OCI-LY3 (cell line): Measurements from ENCODE around the gene TP53BP1.

Experiments used
- H2AFZ ChIP-seq: fragments of 200-600, 300-600 bp; shearing (Covaris generic); 2 replicates; pipeline ENCODE4 v1.6.0; 2014; ENCODE audit warnings: antibody characterized with exemption, low read depth, low read length
- H3K27ac ChIP-seq: fragments of 200-600, 300-600 bp; sonication (generic); 2 replicates; pipeline ENCODE4 v1.5.1; 2014; ENCODE audit warnings: mild to moderate bottlenecking, low read length, moderate library complexity, mixed read lengths
- H3K27me3 ChIP-seq: fragments of 200-600, 300-600 bp; sonication (generic); 2 replicates; pipeline ENCODE4 v1.6.1; 2014; ENCODE audit warnings: low read depth, low read length, mixed read lengths
- H3K36me3 ChIP-seq: fragments of 200-600, 300-600 bp; sonication (generic); replicated peaks from 2 replicates; pipeline ENCODE3; 2014; ENCODE audit warnings: low read depth, low read length, mixed read lengths
- H3K4me1 ChIP-seq: fragments of 300-600, 200-600 bp; sonication (generic); 2 replicates; pipeline ENCODE4 v1.6.1; 2014; ENCODE audit warnings: low read length, mixed read lengths
- H3K4me2 ChIP-seq: fragments of 200-600, 300-600 bp; sonication (generic); 2 replicates; pipeline ENCODE4 v1.6.1; 2014; ENCODE audit warnings: low read length, mixed read lengths
- H3K4me3 ChIP-seq: fragments of 300-600, 200-600 bp; sonication (generic); 2 replicates; pipeline ENCODE4 v1.5.1; 2014; ENCODE audit warnings: antibody characterized with exemption, mild to moderate bottlenecking, low read length, moderate library complexity
- H3K79me2 ChIP-seq: fragments of 300-600, 200-600 bp; shearing (Covaris generic); 2 replicates; pipeline ENCODE4 v1.6.1; 2014; ENCODE audit warnings: mild to moderate bottlenecking, low read length, mixed read lengths
- H3K9ac ChIP-seq: fragments of 300-600, 200-600 bp; shearing (Covaris generic); 2 replicates; pipeline ENCODE4 v1.6.0; 2014; ENCODE audit warnings: mild to moderate bottlenecking, low read length, moderate library complexity
- H3K9me3 ChIP-seq: fragments of 200-600, 300-600 bp; shearing (Covaris generic); 2 replicates; pipeline ENCODE4 v1.6.1; 2014; ENCODE audit warnings: low read length, mixed read lengths; ENCODE audit not compliant: insufficient read depth
- H4K20me1 ChIP-seq: fragments of 200-600, 300-600 bp; sonication (generic); 2 replicates; pipeline ENCODE4 v1.6.1; 2016; ENCODE audit warnings: low read length, mixed read lengths; ENCODE audit not compliant: insufficient read depth
- EZH2phosphoT487 ChIP-seq: fragments of 200-600 bp; shearing (Covaris generic); IDR thresholded peaks from 2 replicates; pipeline ENCODE4 v1.6.1; 2018; ENCODE audit warnings: antibody characterized with exemption, mixed run types, low read depth
- TF ChIP-seq, protein P1 (sequence below): fragments of 200-600, 300-600 bp; sonication (generic); IDR thresholded peaks from 2 replicates; pipeline ENCODE4 v1.5.1; 2014; ENCODE audit warnings: antibody characterized with exemption, low read length, low read depth

The TP53BP1 gene

DNA sequence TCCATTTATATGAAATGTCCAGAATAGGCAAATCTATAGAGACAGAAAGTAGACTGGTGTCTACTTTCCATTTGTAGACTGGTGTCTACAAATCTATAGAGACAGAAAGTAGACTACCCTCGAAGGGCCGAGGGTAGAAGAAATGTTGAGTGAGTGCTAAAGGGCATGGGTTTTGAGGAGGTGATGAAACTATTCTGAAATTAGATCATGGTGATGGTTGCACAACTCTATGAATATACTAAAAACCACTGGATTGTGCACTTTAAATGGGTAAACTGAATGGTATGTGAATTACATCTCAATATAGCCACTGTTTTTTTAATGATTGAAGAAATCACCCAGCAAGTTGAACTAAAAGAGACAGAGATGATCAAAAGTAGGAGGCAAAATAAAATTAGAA, 27.9 kb downstream of the TP53BP1 start:
- Histone ChIP-seq H3K9ac (no peak overlapping the region), H3K27ac (no peak overlapping the region), H3K9me3 (no peaks in the 10 kb centered on the region), H3K4me2 (no peak overlapping the region), H2AFZ (no peak overlapping the region), H3K27me3 (no peaks in the 10 kb centered on the region), H3K79me2 (no peaks in the 10 kb centered on the region), H3K4me1 (no peaks in the 10 kb centered on the region), H3K4me3 (no peak overlapping the region), H4K20me1 (no peaks in the 10 kb centered on the region), H3K36me3 (peaks cover 33% of the 10 kb centered on the region)
- no peak for TF ChIP-seq EZH2phosphoT487
- TF ChIP-seq, protein P1, sequence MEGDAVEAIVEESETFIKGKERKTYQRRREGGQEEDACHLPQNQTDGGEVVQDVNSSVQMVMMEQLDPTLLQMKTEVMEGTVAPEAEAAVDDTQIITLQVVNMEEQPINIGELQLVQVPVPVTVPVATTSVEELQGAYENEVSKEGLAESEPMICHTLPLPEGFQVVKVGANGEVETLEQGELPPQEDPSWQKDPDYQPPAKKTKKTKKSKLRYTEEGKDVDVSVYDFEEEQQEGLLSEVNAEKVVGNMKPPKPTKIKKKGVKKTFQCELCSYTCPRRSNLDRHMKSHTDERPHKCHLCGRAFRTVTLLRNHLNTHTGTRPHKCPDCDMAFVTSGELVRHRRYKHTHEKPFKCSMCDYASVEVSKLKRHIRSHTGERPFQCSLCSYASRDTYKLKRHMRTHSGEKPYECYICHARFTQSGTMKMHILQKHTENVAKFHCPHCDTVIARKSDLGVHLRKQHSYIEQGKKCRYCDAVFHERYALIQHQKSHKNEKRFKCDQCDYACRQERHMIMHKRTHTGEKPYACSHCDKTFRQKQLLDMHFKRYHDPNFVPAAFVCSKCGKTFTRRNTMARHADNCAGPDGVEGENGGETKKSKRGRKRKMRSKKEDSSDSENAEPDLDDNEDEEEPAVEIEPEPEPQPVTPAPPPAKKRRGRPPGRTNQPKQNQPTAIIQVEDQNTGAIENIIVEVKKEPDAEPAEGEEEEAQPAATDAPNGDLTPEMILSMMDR, result no peak

DNA sequence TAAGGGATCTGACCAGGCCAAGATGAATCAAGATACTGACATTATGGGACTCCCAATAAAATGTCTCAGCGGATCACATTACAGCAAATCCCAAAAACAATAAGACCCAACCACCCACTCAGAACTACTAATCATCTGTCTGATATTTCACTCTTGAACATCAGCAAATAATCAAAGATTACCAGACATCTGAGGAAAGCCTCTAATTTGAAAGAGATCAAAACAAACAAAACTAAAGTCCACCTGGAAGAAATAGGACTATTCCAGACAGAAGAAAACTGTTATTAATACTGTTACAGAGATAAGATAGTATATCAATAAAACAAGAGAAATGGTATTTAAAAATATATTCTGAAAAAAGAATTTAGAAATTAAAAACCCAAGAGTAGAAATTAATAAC, 29.0 kb downstream of the TP53BP1 start:
- H2AFZ ChIP-seq, result no peak overlapping the region
- no peak overlapping the region for H3K9ac ChIP-seq
- peaks cover 26% of the 10 kb centered on the region for H3K36me3 ChIP-seq
- H3K9me3 ChIP-seq, result no peaks in the 10 kb centered on the region
- TF ChIP-seq EZH2phosphoT487, result no peak
- TF ChIP-seq, protein P1, result no peak
- no peaks in the 10 kb centered on the region for H3K27me3 ChIP-seq
- H3K79me2 ChIP-seq, result no peaks in the 10 kb centered on the region
- H4K20me1 ChIP-seq, result no peaks in the 10 kb centered on the region
- H3K4me3 ChIP-seq, result no peak overlapping the region
- no peaks in the 10 kb centered on the region for H3K4me1 ChIP-seq
- no peak overlapping the region for H3K4me2 ChIP-seq
- H3K27ac ChIP-seq, result no peak overlapping the region

DNA sequence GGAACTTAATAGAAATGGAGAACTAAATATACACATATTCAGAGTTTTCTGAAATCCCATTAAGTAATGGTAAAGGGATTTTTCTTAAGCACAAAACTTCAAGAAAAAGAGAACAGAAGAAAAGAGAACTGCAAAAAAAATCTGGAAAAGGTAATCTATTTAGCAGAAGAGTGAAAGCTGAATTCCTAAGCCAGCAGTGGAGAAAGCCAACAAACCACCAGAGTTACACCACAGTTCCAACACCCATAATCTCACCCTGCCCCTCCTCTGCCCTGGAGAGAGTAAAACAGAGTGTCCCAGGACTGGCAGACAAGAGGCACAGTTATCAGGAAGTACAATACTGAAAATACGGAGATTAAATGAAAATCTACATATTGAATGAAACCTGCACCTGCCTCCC, 29.4 kb downstream of the TP53BP1 start:
- no peak overlapping the region for H3K9ac ChIP-seq
- H3K4me2 ChIP-seq, result no peak overlapping the region
- no peaks in the 10 kb centered on the region for H3K27me3 ChIP-seq
- no peak overlapping the region for H3K4me3 ChIP-seq
- no peak overlapping the region for H3K27ac ChIP-seq
- H3K36me3 ChIP-seq, result peaks cover 23% of the 10 kb centered on the region
- no peaks in the 10 kb centered on the region for H3K79me2 ChIP-seq
- TF ChIP-seq, protein P1, result no peak
- TF ChIP-seq EZH2phosphoT487, result no peak
- no peaks in the 10 kb centered on the region for H4K20me1 ChIP-seq
- H2AFZ ChIP-seq, result no peak overlapping the region
- no peaks in the 10 kb centered on the region for H3K9me3 ChIP-seq
- H3K4me1 ChIP-seq, result no peaks in the 10 kb centered on the region

DNA sequence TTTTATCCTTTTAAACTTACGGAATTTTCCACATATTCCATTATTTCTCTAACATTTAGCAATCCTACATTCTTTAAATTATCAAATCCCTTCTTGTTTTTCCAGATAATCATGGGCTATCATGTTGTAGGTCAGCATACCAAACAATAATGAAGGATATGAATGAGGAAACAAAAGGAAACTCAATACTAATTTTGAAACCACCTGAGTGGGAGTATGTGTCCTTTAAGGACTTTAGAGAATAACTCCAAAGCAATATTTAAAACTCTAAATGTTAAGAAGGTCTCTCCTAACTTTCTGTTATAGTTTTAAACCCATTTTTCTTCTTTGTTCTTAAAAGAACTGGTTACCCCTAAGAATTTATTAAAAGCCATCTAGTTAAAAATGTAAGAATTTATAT, 43.0 kb downstream of the TP53BP1 start:
- Histone ChIP-seq H3K27me3 (no peaks in the 10 kb centered on the region), H4K20me1 (no peaks in the 10 kb centered on the region), H3K9ac (no peak overlapping the region), H2AFZ (no peak overlapping the region), H3K9me3 (no peaks in the 10 kb centered on the region), H3K4me3 (no peak overlapping the region), H3K27ac (no peak overlapping the region), H3K36me3 (peaks cover 10% of the 10 kb centered on the region), H3K4me2 (no peak overlapping the region), H3K79me2 (peaks cover 3% of the 10 kb centered on the region; the same call in 1 of the 2 replicates), H3K4me1 (no peaks in the 10 kb centered on the region; the same call in 1 of the 2 replicates)
- no peak for TF ChIP-seq EZH2phosphoT487
- TF ChIP-seq, protein P1, result no peak
